Tibial artery (tissue), 4 donors: ENCODE data around the gene MTHFD1L.

Experiments used
- DNase-seq, 2 donors: peaks; one replicate each; pipeline ENCODE4 v3.0.0-alpha.2; 2019
- H3K27ac ChIP-seq, 2 donors: fragments of 200-600 bp; sonication (generic) in 1 of 2; 1 replicate in 1 of 2; 2 replicates in 1 of 2; pipeline ENCODE4 v1.5.1; 2018 to 2019; ENCODE audit warnings: mild to moderate bottlenecking in 1 of 2
- H3K27me3 ChIP-seq, 2 donors: fragments of 200-600 bp; sonication (generic) in 1 of 2; one replicate each; pipeline versions ENCODE4 v1.5.1 to v1.6.0; 2016 to 2019
- H3K36me3 ChIP-seq, 3 donors: fragments of 200-600 bp; sonication (generic) in 2 of 3; one replicate each; pipeline ENCODE4 v1.5.1; 2016 to 2019; ENCODE audit warnings: mild to moderate bottlenecking in 2 of 3
- H3K4me1 ChIP-seq, 4 donors: fragments of 200-600 bp; sonication (generic) in 2 of 4; 1 replicate in 3 of 4; 2 replicates in 1 of 4; pipeline ENCODE4 v1.5.1; 2016 to 2019
- H3K4me3 ChIP-seq, 2 donors: fragments of 200-600 bp; sonication (generic) in 1 of 2; 1 replicate in 1 of 2; 2 replicates in 1 of 2; pipeline ENCODE4 v1.5.1; 2018 to 2019; ENCODE audit warnings: mild to moderate bottlenecking in 2 of 2
- H3K9me3 ChIP-seq, 3 donors: fragments of 200-600 bp; sonication (generic) in 1 of 3; one replicate each; pipeline ENCODE4 v1.5.1; 2016 to 2019
- CTCF ChIP-seq, 2 experiments: fragments of 200-600 bp in 1 of 2; fragments of 450-650 bp in 1 of 2; IDR thresholded peaks; one replicate each; pipeline ENCODE4 v1.5.1; 2017 to 2019; ENCODE audit warnings: antibody characterized with exemption in 2 of 2, mild to moderate bottlenecking in 1 of 2, moderate library complexity in 1 of 2
- intact Hi-C: fragments of 100-400 bp; cut with DNase I; formaldehyde crosslinking; loops from one replicate; pipeline ENCODE4 v1.15.0; 2023; ENCODE audit warnings: low total_unique reads

The MTHFD1L gene

DNA sequence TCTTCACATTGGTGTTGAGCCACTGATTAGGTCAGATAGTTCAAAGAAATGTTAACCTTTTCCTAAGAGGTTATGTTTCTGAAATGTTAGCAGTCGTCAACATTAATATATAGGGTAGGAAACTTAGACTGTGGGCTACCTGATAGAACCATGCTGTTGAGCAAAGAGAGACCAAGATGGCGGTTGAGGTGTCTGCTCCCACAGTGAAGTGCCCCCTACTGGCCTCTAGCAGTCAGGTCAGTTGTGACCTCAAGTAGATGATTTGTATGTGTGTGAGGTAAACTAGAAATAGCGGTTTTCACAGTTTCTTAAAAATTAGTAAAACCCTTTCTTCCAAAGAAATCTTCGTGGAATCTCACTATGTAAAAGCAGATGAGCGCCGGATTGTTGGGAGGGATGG lies 40.3 kb downstream of the MTHFD1L start:
- H3K27me3 ChIP-seq, result no peaks in the 10 kb centered on the region
- no peak overlapping the region for H3K4me3 ChIP-seq
- no peaks in the 10 kb centered on the region for H3K9me3 ChIP-seq
- TF ChIP-seq CTCF (IDR thresholded peaks at IDR 0.05), result no peak
- peaks cover 0 to 15% (median 0%) of the 10 kb centered on the region in 4 donors for H3K4me1 ChIP-seq
- intact Hi-C loops, result no loop called here
- peak overlapping the region in 1 of 2 donors; percentile 29 for H3K27ac ChIP-seq
- no peak for DNase-seq
- peaks cover 0 to 5% (median 0%) of the 10 kb centered on the region in 3 donors for H3K36me3 ChIP-seq

GRCh38 chr6:150906641-150907326 lies 41.3 kb downstream of the MTHFD1L start:
- Histone ChIP-seq H3K4me1 (peaks cover 0 to 15% (median 0%) of the 10 kb centered on the region in 4 donors), H3K27ac (peak overlapping the region; percentile 29 to 52), H3K9me3 (no peaks in the 10 kb centered on the region), H3K4me3 (no peak overlapping the region), H3K36me3 (peaks cover 0 to 10% (median 3%) of the 10 kb centered on the region in 3 donors), H3K27me3 (no peaks in the 10 kb centered on the region)
- intact Hi-C loops, result no loop called here
- no peak for TF ChIP-seq CTCF (IDR thresholded peaks at IDR 0.05)
- no peak for DNase-seq

DNA sequence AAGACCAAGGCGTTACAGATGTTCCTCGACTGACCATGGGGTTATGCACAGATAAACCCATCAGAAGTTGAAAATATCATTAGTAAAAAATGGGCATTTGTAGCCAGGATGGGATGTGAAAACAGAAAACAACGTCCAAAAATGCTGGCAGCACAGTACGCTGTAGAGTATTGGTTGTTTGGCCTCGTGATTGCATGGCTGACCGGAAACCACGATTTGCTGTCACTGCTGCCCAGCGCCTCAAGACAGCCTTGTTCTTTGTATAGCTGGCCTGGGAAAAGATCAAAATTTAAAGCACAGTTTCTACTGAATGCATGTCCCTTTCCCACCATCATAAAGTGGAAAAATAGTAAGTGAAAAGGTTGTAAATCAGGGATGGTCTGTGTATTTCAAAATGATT lies 41.9 kb downstream of the MTHFD1L start:
- Histone ChIP-seq H3K27me3 (no peaks in the 10 kb centered on the region), H3K27ac (peak overlapping the region in 1 of 2 donors; percentile 52), H3K4me1 (peaks cover 0 to 15% (median 0%) of the 10 kb centered on the region in 4 donors), H3K36me3 (peaks cover 0 to 13% (median 6%) of the 10 kb centered on the region in 3 donors), H3K4me3 (no peak overlapping the region), H3K9me3 (no peaks in the 10 kb centered on the region)
- intact Hi-C loops, result no loop called here
- no peak for DNase-seq
- TF ChIP-seq CTCF (IDR thresholded peaks at IDR 0.05), result no peak

DNA sequence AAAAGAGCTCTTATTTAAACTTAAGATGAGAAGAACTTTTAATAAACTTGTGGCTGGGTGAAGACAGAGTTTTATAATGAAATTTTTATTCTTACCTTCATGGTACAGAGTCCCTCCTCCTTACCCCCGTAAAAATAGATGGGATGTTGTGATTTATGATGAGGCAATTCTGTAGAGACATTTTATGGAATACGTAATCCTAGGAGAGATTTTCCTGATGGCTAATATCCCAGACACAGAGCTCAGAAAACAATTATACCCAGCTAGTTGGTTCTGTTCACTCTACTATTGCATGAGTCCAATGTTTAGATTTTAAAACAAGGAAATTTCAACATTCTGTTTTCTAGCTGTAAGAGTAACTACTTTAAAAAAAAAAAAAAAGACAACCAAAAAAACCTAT lies 43.4 kb downstream of the MTHFD1L start:
- no peak overlapping the region for H3K4me3 ChIP-seq
- H3K27ac ChIP-seq, result no peak overlapping the region
- H3K36me3 ChIP-seq, result peaks cover 0 to 13% (median 6%) of the 10 kb centered on the region in 3 donors
- H3K27me3 ChIP-seq, result no peaks in the 10 kb centered on the region
- intact Hi-C loops, result no loop called here
- no peak for DNase-seq
- TF ChIP-seq CTCF (IDR thresholded peaks at IDR 0.05), result no peak
- peaks cover 0 to 15% (median 0%) of the 10 kb centered on the region in 4 donors for H3K4me1 ChIP-seq
- no peaks in the 10 kb centered on the region for H3K9me3 ChIP-seq

GRCh38 chr6:150910561-150910960 lies 45.1 kb downstream of the MTHFD1L start:
- peaks cover 0 to 12% (median 6%) of the 10 kb centered on the region in 3 donors for H3K36me3 ChIP-seq
- H3K4me1 ChIP-seq, result peaks cover 0 to 23% (median 4%) of the 10 kb centered on the region in 4 donors
- no peaks in the 10 kb centered on the region for H3K9me3 ChIP-seq
- DNase-seq, result no peak
- no peak overlapping the region for H3K27ac ChIP-seq
- no peak for TF ChIP-seq CTCF (IDR thresholded peaks at IDR 0.05)
- no peak overlapping the region for H3K4me3 ChIP-seq
- H3K27me3 ChIP-seq, result no peaks in the 10 kb centered on the region
- intact Hi-C loops, result no loop called here
